Measurements from ENCODE around the gene LRP8. TPM values are rescaled to one million over a fixed set of nuclear protein-coding genes. Genes with fewer than 3 reads are reported as not detected.

The LRP8 gene
- total and polyA plus RNA-seq, 9 of the 15 experiments (the other 6 are each of a cell fraction or from before 2014, with no cell fraction given) = 7.1 to 56.1 (median 31.3) TPM

DNA sequence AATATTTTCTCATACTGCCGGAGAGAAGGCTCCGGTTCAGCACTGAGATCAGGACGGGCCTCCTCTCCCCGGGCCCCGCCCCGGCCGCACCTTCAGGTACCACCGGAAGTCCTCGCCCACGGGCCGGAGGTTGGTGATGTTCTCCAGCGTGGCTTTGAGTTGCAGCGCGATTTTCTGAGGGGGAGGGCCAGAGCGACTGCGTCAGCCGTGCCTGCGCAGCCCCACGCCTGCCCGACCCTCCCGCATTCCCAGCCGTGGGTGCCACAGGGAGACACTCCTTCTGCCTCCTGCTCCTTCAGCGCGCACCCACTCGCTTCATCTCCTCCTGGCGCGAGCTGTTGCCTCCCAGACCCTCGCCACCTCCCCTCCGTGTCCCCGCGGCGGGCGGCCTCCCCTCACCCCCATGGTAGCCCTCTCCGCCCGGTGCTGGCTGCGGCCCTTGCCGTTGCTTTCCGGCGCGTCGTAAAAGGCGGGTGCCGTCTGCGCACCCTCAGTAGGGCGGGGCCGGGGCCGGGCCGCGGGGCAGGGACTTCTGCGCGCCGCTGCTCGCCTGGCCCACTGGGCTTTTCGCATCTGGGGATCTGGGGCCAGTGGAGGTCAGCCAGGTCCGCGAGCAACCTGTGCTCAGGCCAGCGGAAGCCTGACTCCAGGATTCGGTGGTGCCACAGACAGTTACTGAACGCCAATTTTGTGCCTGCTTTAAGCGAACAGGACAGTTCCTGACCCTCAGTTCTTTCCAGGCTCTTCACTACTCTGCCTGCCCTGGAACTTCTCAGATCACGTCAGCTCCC lies 107.5 kb downstream of the LRP8 start, which contains the start of gene CZIB (continued):
- TF ChIP-seq ZC3H8 (IDR thresholded peaks at IDR 0.05) = no peak
- TF ChIP-seq KAT8 (IDR thresholded peaks at IDR 0.05; ENCODE audit: low read depth) = no peak
- no peak for TF ChIP-seq ZNF778 (CRISPR knock-in tag; IDR thresholded peaks at IDR 0.05)
- peak; percentile 69; the same call in 1 of the 2 replicates for TF ChIP-seq HBP1 (CRISPR knock-in tag; IDR thresholded peaks at IDR 0.05)
- no peak for TF ChIP-seq USF2 (CRISPR knock-in tag; IDR thresholded peaks at IDR 0.05)
- TF ChIP-seq HSF4 (CRISPR knock-in tag; IDR thresholded peaks at IDR 0.05; ENCODE audit: borderline replicate concordance) = no peak
- no peak for TF ChIP-seq ZBTB5 (IDR thresholded peaks at IDR 0.05)
- TF ChIP-seq HNRNPK (IDR thresholded peaks at IDR 0.05; ENCODE audit: low read depth, low read length, poor library complexity, severe bottlenecking) = peak; percentile 59
- TF ChIP-seq CREB3 (tag; conservative IDR thresholded peaks at IDR 0.05; ENCODE audit: low read depth) = no peak
- TF ChIP-seq RREB1 (CRISPR knock-in tag; IDR thresholded peaks at IDR 0.05) = peak; percentile 78
- no peak for TF ChIP-seq SIRT6 (IDR thresholded peaks at IDR 0.05; ENCODE audit: low read depth, low read length)
- TF ChIP-seq ZNF436 (CRISPR knock-in tag; IDR thresholded peaks at IDR 0.05) = no peak
- TF ChIP-seq ZNF699 (CRISPR knock-in tag; IDR thresholded peaks at IDR 0.05; ENCODE audit: insufficient replicate concordance) = no peak
- no peak for TF ChIP-seq ZNF217 (CRISPR knock-in tag; IDR thresholded peaks at IDR 0.05)
- TF ChIP-seq CEBPG (CRISPR knock-in tag; IDR thresholded peaks at IDR 0.05) = peak; percentile 61; the same call in 1 of the 2 replicates
- TF ChIP-seq CEBPG (tag; conservative IDR thresholded peaks at IDR 0.05 in 1 of 2, IDR thresholded peaks at IDR 0.05 in 1 of 2) = peak in 1 of 2 experiments; percentile 13; a peak in 1 of 4 replicates

All from K562 (cell line).